OCI-M2 (cell line): Measurements from ENCODE around the gene ARHGAP15.

Experiments
- DNase-seq: peaks from one replicate; lab custom pipeline; 2025; ENCODE audit not compliant: unreplicated experiment; lab: John Stamatoyannopoulos, UW

The ARHGAP15 gene

DNA sequence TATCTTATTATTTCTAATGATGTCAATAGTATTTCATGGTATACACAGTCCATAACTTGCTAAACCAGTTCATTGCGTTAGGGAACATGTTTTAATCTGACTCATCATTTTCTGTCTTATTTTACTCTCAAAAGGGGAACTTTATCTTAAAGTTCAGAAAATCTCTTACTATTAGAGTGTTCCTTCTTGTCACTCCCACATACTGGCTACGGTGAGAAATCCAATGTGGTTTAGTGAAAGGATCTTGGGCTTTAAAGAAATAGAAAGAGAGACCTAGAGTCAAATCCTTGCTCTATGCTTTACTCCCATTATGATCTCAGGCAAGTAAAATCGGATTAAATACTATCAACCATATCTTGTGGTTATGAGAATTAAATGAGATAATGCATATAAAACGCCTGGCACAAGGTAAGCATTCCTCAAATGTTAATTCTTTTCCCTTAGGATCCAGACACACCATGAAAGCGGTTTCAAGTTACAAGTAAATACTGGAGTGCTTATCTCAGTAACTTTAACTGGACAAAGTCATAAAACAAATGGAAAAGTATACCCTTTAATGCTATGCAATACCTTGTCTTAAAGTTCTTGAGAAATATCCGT lies 576.0 kb downstream of the ARHGAP15 start:
- DNase-seq = no peak

DNA sequence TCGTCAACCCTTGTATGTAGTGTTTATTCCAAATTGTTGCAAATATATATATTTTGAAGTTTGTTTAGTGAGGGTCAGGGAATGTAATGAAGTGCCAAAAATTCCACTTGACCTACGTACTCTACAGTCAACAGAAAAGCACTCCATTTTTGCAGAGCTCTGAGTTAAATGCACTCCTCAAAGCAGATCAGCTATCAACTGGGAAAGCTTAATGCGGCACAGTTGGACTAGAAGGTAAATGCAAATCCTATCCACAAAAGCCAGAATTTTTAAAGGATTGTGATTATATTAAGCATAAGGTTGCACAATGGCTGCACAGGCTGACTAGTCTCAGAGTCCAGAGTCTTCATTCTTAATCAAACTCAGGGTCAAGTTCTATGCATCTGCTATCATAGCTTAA lies 577.1 kb downstream of the ARHGAP15 start:
- DNase-seq = no peak

GRCh38 chr2:143708682-143709081 lies 579.5 kb downstream of the ARHGAP15 start:
- DNase-seq = no peak

GRCh38 chr2:143710196-143710595 lies 581.0 kb downstream of the ARHGAP15 start:
- no peak for DNase-seq

DNA sequence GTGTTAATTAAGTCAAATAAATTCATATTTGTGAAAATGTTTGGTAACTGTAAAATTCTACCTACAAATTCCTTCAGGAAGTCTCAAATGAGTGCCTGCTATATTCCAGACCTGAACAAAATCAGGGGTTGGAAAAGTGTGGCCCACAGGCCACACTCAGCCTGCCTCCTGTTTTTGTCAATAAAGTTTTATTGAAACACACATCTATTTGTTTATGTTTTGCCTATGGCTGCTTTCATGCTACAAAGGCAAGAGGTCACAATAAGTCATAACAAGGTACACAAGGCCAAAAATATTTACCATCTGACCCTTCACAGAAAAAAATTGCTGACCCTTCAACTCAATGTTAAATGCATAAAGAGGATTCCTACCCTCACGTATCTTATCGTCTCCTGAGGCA lies 581.7 kb downstream of the ARHGAP15 start:
- no peak for DNase-seq

DNA sequence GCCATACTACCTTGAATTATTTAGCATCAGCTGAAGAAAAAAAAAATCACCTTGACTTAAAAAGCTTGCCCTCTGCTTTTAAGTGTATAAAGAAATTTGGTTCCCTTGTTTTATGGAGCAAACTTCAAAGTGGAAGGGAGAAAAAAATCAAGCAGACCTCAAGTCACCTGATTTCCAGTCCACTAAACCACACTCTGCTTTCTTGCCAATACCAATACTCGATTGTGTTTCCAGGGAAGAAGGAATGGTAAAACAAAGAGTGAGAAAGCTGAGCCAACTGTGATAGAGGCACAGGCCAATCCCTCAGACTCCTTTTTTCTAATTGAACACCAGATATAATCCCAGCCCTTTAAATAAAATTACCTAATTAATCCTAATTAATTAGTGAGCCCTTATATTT lies 587.3 kb downstream of the ARHGAP15 start:
- DNase-seq = no peak

DNA sequence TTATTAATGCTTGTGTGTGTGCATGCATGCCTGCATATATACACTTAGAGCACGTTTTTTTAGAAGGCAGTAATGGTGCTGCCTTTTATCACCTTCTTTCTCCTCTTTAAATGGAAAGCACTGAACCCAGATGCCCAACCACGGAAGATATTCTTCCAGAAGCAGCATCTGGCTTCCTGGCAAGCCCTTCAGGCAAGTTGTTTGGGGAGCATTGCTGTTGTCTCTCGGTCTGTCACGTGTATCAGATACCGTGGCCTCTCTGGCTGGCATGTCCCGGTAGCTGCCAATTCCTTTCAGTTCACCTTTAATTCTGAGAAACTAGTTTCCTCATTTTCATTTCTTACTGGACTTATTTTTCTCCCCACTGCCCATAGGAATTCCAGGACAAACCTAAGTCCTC lies 587.8 kb downstream of the ARHGAP15 start:
- no peak for DNase-seq

DNA sequence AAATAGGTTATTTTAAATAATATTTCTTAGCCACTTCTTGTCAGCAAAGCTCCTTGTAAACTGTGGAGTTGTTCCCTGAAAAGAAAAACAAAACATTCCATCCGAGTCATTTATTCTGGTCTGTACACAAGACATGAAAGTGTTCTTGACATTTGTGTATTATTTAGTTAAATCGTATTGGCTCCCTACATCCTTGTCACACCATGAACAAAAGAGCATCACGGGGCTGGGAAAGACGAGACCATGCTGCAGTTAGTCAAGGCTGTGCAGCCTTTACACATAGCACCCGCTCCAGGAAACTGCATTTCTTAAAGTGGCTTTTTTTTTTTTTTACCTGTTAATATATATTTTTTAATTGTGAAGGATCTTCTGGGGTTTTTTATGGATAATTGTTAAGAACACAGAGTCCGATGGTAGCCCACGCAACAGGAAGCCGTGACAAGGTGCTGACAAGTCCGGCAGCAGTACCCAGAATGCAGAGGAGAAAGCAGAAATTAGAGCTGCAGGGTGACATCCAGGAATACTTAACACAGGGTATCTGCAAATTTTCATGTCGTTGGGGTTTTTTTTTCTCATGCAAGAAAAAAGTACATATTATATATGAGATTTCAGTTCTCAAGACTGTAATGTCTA lies 588.4 kb downstream of the ARHGAP15 start:
- DNase-seq = no peak

DNA sequence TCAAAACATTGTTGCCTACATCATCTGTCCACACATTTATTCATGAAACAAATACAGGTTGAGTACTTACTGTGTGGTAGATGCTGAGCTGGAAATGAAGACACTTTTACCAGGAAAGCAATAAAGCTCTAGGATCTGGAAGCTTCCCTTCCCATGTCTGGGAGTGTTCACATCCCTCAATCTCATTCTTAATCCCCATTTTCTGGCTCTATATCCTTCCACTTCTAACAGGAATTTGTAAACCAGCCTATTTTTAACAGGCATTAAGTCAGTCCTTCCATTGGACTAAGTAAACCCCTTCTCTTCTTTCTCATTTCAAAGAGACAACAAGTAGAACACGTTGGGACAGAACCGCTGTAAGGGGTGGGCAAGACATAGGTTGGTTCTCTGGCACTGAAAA lies 589.5 kb downstream of the ARHGAP15 start:
- DNase-seq = no peak

DNA sequence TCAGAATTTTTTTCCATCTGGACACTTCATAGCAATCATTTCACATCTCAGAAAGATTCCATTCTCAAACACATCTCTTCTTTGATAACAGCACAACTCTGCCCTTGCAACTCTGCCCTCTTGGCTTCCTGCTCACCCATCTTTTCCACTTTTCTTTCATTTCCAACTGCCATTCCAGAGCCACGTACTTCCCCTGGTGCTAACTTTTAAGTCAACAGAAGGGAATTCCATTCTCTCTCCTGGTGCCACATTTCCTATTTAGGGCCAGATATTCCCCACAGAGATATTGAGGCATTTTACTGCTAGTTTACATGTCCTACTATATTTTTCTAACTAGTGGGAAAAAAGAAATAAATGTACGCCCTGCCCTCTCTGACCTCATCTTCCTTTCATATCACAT lies 590.2 kb downstream of the ARHGAP15 start:
- no peak for DNase-seq

DNA sequence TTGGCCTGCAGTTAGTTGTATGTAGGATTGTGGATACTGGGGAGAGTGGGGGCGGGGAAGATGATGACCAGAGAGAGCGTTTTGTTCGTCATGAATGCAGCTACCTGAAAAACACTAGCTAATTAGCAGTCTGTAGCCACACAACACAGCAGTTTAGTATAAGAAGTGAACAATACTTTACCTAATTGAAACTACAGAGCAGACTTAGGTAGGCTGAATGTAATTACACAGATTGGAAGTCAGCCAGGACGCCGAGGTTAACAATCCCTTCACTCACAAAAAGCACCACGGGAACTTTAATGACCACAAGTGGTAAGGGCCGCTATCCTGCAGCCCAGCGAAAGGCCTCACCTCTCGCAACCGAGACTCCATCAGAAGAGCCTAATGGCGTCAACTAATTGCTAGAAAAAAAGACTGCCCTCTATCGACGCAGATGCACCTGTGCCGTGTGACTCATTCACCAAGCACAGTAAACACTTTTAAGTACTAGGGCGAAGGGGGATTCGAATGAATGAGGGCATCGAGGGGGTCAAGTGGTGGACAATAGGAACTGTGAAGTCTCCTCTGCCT lies 591.0 kb downstream of the ARHGAP15 start:
- DNase-seq = no peak

DNA sequence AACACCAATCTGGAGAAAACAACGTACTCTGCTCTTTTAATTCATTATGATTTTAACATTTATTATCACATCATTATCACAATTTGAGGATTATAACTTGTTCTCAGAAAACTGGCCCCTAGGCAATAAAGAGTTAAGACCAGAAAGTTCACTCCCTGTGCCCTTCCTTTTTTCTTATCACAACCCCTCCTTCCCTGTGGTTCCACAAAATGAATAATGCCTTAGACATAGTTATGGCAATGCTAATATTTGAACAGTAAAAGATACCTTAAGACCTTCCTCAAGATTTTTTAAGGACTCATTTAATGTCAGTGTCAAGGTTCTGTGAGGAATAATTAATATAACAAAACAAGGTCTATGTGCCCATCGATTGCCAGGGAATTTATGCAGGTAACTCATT lies 596.2 kb downstream of the ARHGAP15 start:
- DNase-seq = no peak

- DNase-seq = no peak
Measured at GRCh38 chr2:143726151-143726845, 597.1 kb downstream of the ARHGAP15 start.

DNA sequence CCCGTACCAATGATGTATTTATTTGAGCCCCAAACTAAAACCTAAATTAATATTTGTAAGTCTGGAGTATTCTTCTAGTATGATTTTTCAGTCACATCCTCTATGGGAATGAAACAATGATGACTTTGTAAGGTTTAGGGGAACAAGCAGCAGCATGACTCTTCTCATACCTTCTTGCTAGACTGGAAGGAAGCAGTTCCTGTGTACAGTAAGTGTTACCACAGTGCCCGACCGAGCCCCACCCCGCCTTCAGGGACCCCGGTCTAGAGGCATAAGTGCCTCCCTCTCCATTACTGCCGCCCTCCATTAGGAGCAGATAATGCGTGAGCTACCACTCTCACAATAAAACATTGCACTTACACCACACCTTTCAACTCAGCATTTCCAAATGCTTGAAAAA lies 599.3 kb downstream of the ARHGAP15 start:
- no peak for DNase-seq

GRCh38 chr2:143729296-143729814 lies 600.1 kb downstream of the ARHGAP15 start:
- DNase-seq = no peak

GRCh38 chr2:143730155-143730952 lies 601.1 kb downstream of the ARHGAP15 start:
- DNase-seq = no peak

- no peak for DNase-seq
Measured at GRCh38 chr2:143730953-143731260, 601.7 kb downstream of the ARHGAP15 start.

DNA sequence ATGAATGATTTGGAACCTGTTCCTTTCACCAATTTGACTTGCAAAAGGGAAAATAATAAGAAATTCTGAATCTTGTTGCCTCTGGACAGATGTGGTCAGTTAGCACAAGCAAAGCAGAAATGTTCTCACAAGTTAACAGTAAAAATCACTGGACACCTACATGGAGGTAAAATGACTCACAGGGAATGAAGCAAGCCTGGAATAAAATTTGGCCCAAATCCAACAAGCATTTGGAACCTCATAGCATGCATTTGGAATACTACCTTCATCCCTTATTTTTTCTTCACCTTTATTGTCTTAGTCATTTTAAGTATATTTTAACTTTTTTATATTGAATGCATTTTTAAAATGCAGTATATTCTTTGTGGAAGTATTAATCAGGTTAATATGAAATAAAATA lies 602.9 kb downstream of the ARHGAP15 start:
- DNase-seq = no peak

DNA sequence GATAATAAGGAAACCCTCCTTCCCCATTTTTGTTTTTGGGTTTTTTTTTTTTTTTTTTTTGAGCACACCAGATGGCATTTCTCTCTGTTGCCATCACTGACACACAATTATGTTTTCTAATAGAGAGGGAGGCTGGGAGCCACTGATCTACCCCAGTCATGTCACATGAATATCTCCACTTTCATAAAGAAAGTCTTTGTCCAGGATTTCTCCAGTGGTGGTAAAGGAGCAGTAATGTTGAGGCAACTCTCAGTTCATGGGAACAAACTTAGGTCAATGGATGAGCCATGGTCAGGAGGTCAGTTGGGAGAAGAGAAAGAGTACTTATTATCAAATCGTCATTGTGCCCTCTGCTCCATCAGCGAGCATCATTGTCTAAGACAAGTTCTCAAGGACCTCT lies 603.7 kb downstream of the ARHGAP15 start:
- DNase-seq = no peak

- DNase-seq = no peak
Measured at GRCh38 chr2:143734507-143734906, 605.3 kb downstream of the ARHGAP15 start.

- no peak for DNase-seq
Measured at GRCh38 chr2:143736904-143737303, 607.7 kb downstream of the ARHGAP15 start.
